ENCODE results near the gene GUCY2C. TPM values are rescaled to one million over a fixed set of nuclear protein-coding genes. Genes with fewer than 3 reads are reported as not detected.
"Not testable (repeated sequence)": the region's sequence is repeated elsewhere in the genome, so short reads cannot be mapped to it uniquely, and the experiment has no call there.

GUCY2C gene
- 0.22 TPM for polyA plus RNA-seq (2013, experiment 1 of 2)
- polyA plus RNA-seq (2013, experiment 2 of 2) = 0.20 TPM

GRCh38 chr12:14696265-14696741, at the start of gene GUCY2C:
GUCY2C (minus strand) TSS chr12:14696599; CDS start chr12:14696448, 151 bp downstream.
- no peak within 1 kb of the TSS for H3K4me3 ChIP-seq (ENCODE audit: extremely low read depth, insufficient read depth, low read length, poor library complexity, severe bottlenecking)
- H3K9me3 ChIP-seq (ENCODE audit: control insufficient read depth, low read length) = no peaks in the 10 kb centered on the region
- no peaks in the 10 kb centered on the region for H3K4me1 ChIP-seq (ENCODE audit: control insufficient read depth, insufficient read depth, low read length, poor library complexity, severe bottlenecking)
- no peaks in the 10 kb centered on the region for H3K36me3 ChIP-seq (ENCODE audit: control insufficient read depth, insufficient read depth, low read length)
- no peak within 1 kb of the TSS for H3K27ac ChIP-seq (ENCODE audit: low read depth, low read length, severe bottlenecking)
- 93% methylated on average over 6 of the region's 8 CpGs for WGBS, 2 experiments (ENCODE audit: insufficient coverage in 2 of 2)

- H3K9me3 ChIP-seq (ENCODE audit: control insufficient read depth, low read length) = peaks cover 8% of the 10 kb centered on the region
- 89 to 100% methylated on average over 1 of the region's 1 CpG for WGBS, 2 experiments (ENCODE audit: insufficient coverage in 2 of 2)
- H3K36me3 ChIP-seq (ENCODE audit: control insufficient read depth, insufficient read depth, low read length) = no peaks in the 10 kb centered on the region
- H3K4me1 ChIP-seq (ENCODE audit: control insufficient read depth, insufficient read depth, low read length, poor library complexity, severe bottlenecking) = no peaks in the 10 kb centered on the region
- no peak overlapping the region for H3K4me3 ChIP-seq (ENCODE audit: extremely low read depth, insufficient read depth, low read length, poor library complexity, severe bottlenecking)
- no peak overlapping the region for H3K27ac ChIP-seq (ENCODE audit: low read depth, low read length, severe bottlenecking)
Observed at GRCh38 chr12:14743061-14743460, 46.7 kb upstream of the GUCY2C start.

- WGBS, 2 experiments (ENCODE audit: insufficient coverage in 2 of 2) = no CpG with 5 or more reads among the region's 2 CpGs
- peaks cover 8% of the 10 kb centered on the region for H3K9me3 ChIP-seq (ENCODE audit: control insufficient read depth, low read length)
- no peaks in the 10 kb centered on the region for H3K36me3 ChIP-seq (ENCODE audit: control insufficient read depth, insufficient read depth, low read length)
- no peaks in the 10 kb centered on the region for H3K4me1 ChIP-seq (ENCODE audit: control insufficient read depth, insufficient read depth, low read length, poor library complexity, severe bottlenecking)
- H3K27ac ChIP-seq (ENCODE audit: low read depth, low read length, severe bottlenecking) = no peak overlapping the region
- no peak overlapping the region for H3K4me3 ChIP-seq (ENCODE audit: extremely low read depth, insufficient read depth, low read length, poor library complexity, severe bottlenecking)
Observed at GRCh38 chr12:14741942-14742341, 45.5 kb upstream of the GUCY2C start.

- Histone ChIP-seq H3K9me3 (ENCODE audit: control insufficient read depth, low read length) (peaks cover 8% of the 10 kb centered on the region), H3K27ac (ENCODE audit: low read depth, low read length, severe bottlenecking) (no peak overlapping the region), H3K36me3 (ENCODE audit: control insufficient read depth, insufficient read depth, low read length) (no peaks in the 10 kb centered on the region), H3K4me1 (ENCODE audit: control insufficient read depth, insufficient read depth, low read length, poor library complexity, severe bottlenecking) (no peaks in the 10 kb centered on the region), H3K4me3 (ENCODE audit: extremely low read depth, insufficient read depth, low read length, poor library complexity, severe bottlenecking) (no peak overlapping the region)
- 80 to 81% methylated on average over 1 to 3 of the region's 4 CpGs for WGBS, 2 experiments (ENCODE audit: insufficient coverage in 2 of 2)
Observed at GRCh38 chr12:14741153-14741552, 44.8 kb upstream of the GUCY2C start.

GRCh38 chr12:14736441-14736840, 40.0 kb upstream of the GUCY2C start:
- H3K27ac ChIP-seq (ENCODE audit: low read depth, low read length, severe bottlenecking); H3K9me3 ChIP-seq (ENCODE audit: control insufficient read depth, low read length); H3K36me3 ChIP-seq (ENCODE audit: control insufficient read depth, insufficient read depth, low read length); H3K4me3 ChIP-seq (ENCODE audit: extremely low read depth, insufficient read depth, low read length, poor library complexity, severe bottlenecking); H3K4me1 ChIP-seq (ENCODE audit: control insufficient read depth, insufficient read depth, low read length, poor library complexity, severe bottlenecking): not testable (repeated sequence)
- 91 to 93% methylated on average over 5 to 16 of the region's 16 CpGs for WGBS, 2 experiments (ENCODE audit: insufficient coverage in 2 of 2)

GRCh38 chr12:14731821-14732220, 35.4 kb upstream of the GUCY2C start:
- no peaks in the 10 kb centered on the region for H3K4me1 ChIP-seq (ENCODE audit: control insufficient read depth, insufficient read depth, low read length, poor library complexity, severe bottlenecking)
- H3K4me3 ChIP-seq (ENCODE audit: extremely low read depth, insufficient read depth, low read length, poor library complexity, severe bottlenecking) = no peak overlapping the region
- WGBS, 2 experiments (ENCODE audit: insufficient coverage in 2 of 2) = 100% methylated on average over 2 to 3 of the region's 6 CpGs
- H3K36me3 ChIP-seq (ENCODE audit: control insufficient read depth, insufficient read depth, low read length) = no peaks in the 10 kb centered on the region
- H3K27ac ChIP-seq (ENCODE audit: low read depth, low read length, severe bottlenecking) = no peak overlapping the region
- H3K9me3 ChIP-seq (ENCODE audit: control insufficient read depth, low read length) = no peaks in the 10 kb centered on the region

- Histone ChIP-seq H3K4me1 (ENCODE audit: control insufficient read depth, insufficient read depth, low read length, poor library complexity, severe bottlenecking) (no peaks in the 10 kb centered on the region), H3K27ac (ENCODE audit: low read depth, low read length, severe bottlenecking) (no peak overlapping the region), H3K9me3 (ENCODE audit: control insufficient read depth, low read length) (no peaks in the 10 kb centered on the region), H3K4me3 (ENCODE audit: extremely low read depth, insufficient read depth, low read length, poor library complexity, severe bottlenecking) (no peak overlapping the region), H3K36me3 (ENCODE audit: control insufficient read depth, insufficient read depth, low read length) (no peaks in the 10 kb centered on the region)
- no CpG with 5 or more reads among the region's 1 CpG for WGBS, 2 experiments (ENCODE audit: insufficient coverage in 2 of 2)
Observed at GRCh38 chr12:14729586-14729985, 33.2 kb upstream of the GUCY2C start.

GRCh38 chr12:14723763-14724162, 27.4 kb upstream of the GUCY2C start:
- H3K27ac ChIP-seq (ENCODE audit: low read depth, low read length, severe bottlenecking) = no peak overlapping the region
- H3K4me1 ChIP-seq (ENCODE audit: control insufficient read depth, insufficient read depth, low read length, poor library complexity, severe bottlenecking) = no peaks in the 10 kb centered on the region
- no peak overlapping the region for H3K4me3 ChIP-seq (ENCODE audit: extremely low read depth, insufficient read depth, low read length, poor library complexity, severe bottlenecking)
- 77 to 86% methylated on average over 4 of the region's 4 CpGs for WGBS, 2 experiments (ENCODE audit: insufficient coverage in 2 of 2)
- H3K9me3 ChIP-seq (ENCODE audit: control insufficient read depth, low read length) = peaks cover 9% of the 10 kb centered on the region
- H3K36me3 ChIP-seq (ENCODE audit: control insufficient read depth, insufficient read depth, low read length) = no peaks in the 10 kb centered on the region

- no peaks in the 10 kb centered on the region for H3K4me1 ChIP-seq (ENCODE audit: control insufficient read depth, insufficient read depth, low read length, poor library complexity, severe bottlenecking)
- no peaks in the 10 kb centered on the region for H3K9me3 ChIP-seq (ENCODE audit: control insufficient read depth, low read length)
- no peak overlapping the region for H3K27ac ChIP-seq (ENCODE audit: low read depth, low read length, severe bottlenecking)
- H3K4me3 ChIP-seq (ENCODE audit: extremely low read depth, insufficient read depth, low read length, poor library complexity, severe bottlenecking) = no peak overlapping the region
- no CpG with 5 or more reads among the region's 1 CpG for WGBS, 2 experiments (ENCODE audit: insufficient coverage in 2 of 2)
- H3K36me3 ChIP-seq (ENCODE audit: control insufficient read depth, insufficient read depth, low read length) = no peaks in the 10 kb centered on the region
Observed at GRCh38 chr12:14716848-14717444, 20.5 kb upstream of the GUCY2C start.

GRCh38 chr12:14714437-14714836, 18.0 kb upstream of the GUCY2C start:
- H3K4me3 ChIP-seq (ENCODE audit: extremely low read depth, insufficient read depth, low read length, poor library complexity, severe bottlenecking) = no peak overlapping the region
- no peaks in the 10 kb centered on the region for H3K36me3 ChIP-seq (ENCODE audit: control insufficient read depth, insufficient read depth, low read length)
- H3K9me3 ChIP-seq (ENCODE audit: control insufficient read depth, low read length) = no peaks in the 10 kb centered on the region
- peaks cover 8% of the 10 kb centered on the region for H3K4me1 ChIP-seq (ENCODE audit: control insufficient read depth, insufficient read depth, low read length, poor library complexity, severe bottlenecking)
- WGBS, 2 experiments (ENCODE audit: insufficient coverage in 2 of 2) = 82 to 87% methylated on average over 4 of the region's 6 CpGs
- H3K27ac ChIP-seq (ENCODE audit: low read depth, low read length, severe bottlenecking) = no peak overlapping the region

- no peak overlapping the region for H3K4me3 ChIP-seq (ENCODE audit: extremely low read depth, insufficient read depth, low read length, poor library complexity, severe bottlenecking)
Observed at GRCh38 chr12:14710632-14711320, 14.4 kb upstream of the GUCY2C start.

More at GRCh38 chr12:14710632-14711320, 14.4 kb upstream of the GUCY2C start:
- H3K36me3 ChIP-seq (ENCODE audit: control insufficient read depth, insufficient read depth, low read length) = no peaks in the 10 kb centered on the region
- WGBS, 2 experiments (ENCODE audit: insufficient coverage in 2 of 2) = 13 to 23% methylated on average over 2 of the region's 4 CpGs
- H3K4me1 ChIP-seq (ENCODE audit: control insufficient read depth, insufficient read depth, low read length, poor library complexity, severe bottlenecking) = peaks cover 8% of the 10 kb centered on the region
- H3K27ac ChIP-seq (ENCODE audit: low read depth, low read length, severe bottlenecking) = peak overlapping the region; percentile 62
- no peaks in the 10 kb centered on the region for H3K9me3 ChIP-seq (ENCODE audit: control insufficient read depth, low read length)

All from mesodermal cell (in vitro differentiated cells).